ENCODE measurements around the gene AURKB. TPM values are rescaled to one million over a fixed set of nuclear protein-coding genes. Genes with fewer than 3 reads are reported as not detected.
A peak's percentile ranks its signal among the peaks of the same experiment; 100 is the strongest.

AURKB gene
- total and polyA plus RNA-seq, 10 of the 15 experiments (the other 5 are each of a cell fraction or from before 2014, with no cell fraction given), result 52.7 to 209 (median 128) TPM

DNA sequence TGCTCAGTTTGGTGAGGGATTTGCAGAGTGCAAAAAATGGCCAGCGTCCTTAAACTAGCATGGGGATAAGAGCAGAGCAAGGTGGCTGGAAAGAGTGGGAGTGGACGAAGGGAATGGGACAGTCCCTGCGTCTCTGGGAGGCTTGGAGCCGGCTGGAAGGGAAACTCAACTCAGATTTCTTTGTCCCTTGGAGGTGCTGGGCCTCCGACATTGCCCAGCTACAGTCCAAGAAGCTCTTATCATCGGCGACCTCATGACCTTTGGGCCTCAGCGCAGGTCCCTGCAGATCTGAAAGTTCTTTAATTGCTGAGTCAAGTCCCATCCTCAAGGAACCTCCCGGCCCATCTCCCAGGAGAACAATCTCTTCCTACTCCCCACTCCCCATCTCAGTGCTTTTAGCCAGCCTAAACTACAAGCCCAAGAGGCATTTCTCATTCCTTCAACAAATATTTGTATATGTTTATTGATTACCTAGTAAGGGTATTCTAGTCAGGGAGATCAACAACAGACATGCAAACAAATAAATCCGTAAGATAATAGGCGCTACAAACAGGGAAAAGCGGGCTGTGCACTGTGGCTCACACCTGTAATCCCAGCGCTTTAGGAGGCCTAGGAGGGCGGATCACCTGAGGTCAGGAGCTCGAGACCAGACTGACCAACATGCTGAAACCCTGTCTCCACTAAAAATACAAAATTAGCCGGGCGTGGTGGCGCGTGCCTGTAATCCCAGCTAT lies 33.2 kb downstream of the AURKB start (continued):
- TF ChIP-seq FOXK2 (IDR thresholded peaks at IDR 0.05), result no peak
- TF ChIP-seq IRF4 (IDR thresholded peaks at IDR 0.05; ENCODE audit: low read depth, low read length), result no peak
- TF ChIP-seq DPF2 (IDR thresholded peaks at IDR 0.05), result no peak
- no peak for TF ChIP-seq EGR1 (IDR thresholded peaks at IDR 0.05; ENCODE audit: borderline replicate concordance in 1 of 2, low read depth in 2 of 2, low read length in 2 of 2)

DNA sequence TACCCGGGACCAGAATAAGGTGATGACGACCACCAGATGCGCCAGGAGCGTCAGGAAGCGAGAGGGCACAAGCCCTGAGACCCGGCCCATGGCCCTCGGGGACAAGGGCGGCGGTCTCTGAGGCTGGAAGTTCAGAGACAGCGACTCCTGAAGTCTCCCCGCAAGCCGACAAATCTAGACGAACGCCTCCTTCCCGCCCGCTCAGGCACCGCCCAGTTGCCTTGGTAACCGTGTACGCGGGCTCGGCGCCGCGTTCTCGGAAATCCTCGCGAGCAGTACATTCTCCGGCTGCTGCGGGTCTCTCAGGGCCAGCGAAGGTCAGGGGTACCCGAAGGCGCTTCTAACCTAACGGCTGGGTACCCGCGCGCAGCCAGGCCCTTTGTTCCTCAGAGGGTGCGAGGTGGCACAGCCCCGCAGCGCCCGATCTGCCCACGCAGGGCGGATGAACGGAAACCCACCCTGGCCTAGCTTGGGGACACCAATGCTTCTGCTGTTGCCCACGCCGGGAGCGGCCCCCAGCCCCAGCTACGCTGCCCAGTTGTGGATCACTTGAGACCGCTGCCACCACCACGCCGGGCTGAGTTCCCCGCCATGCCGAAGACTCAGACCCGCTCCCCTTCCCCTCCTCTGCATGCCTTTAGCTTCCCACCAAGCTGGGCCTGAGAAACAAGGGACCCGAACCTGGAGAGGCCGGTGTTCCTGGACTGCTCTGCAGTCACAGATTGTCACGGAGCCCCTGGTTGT lies 34.0 kb downstream of the AURKB start, which contains the start of gene TMEM107:
TMEM107 (minus strand) TSS at position 184 of the 744 bp plus-strand sequence; CDS start at position 90, 94 bp downstream.
- Histone ChIP-seq H3K36me3 (ENCODE audit: control insufficient read depth in 2 of 2, insufficient read depth in 2 of 2, low read length in 1 of 2) (no peaks in the 10 kb centered on the region), H3K9ac (ENCODE audit: control insufficient read depth, insufficient read depth, low read length) (peak within 1 kb of the TSS; percentile 67), H2AFZ (ENCODE audit: control insufficient read depth, low read depth, low read length) (peak within 1 kb of the TSS; percentile 83), H3K79me2 (ENCODE audit: control insufficient read depth, insufficient read depth, low read length) (peaks cover 3% of the 10 kb centered on the region; the same call in 1 of the 2 replicates), H3K9me3 (replicated peaks; ENCODE audit: control insufficient read depth, insufficient read depth, low read length) (no peaks in the 10 kb centered on the region), H3K27ac (ENCODE audit: control insufficient read depth, insufficient read depth) (peak within 1 kb of the TSS; percentile 61), H4K20me1 (ENCODE audit: control insufficient read depth, insufficient read depth) (no peaks in the 10 kb centered on the region), H3K4me3 (peak within 1 kb of the TSS; percentile 93), H3K27me3 (replicated peaks in 1 of 2; ENCODE audit: control insufficient read depth in 2 of 2, insufficient read depth in 2 of 2, low read length in 1 of 2) (no peaks in the 10 kb centered on the region), H3K4me2 (ENCODE audit: control insufficient read depth, insufficient read depth) (peak within 1 kb of the TSS; percentile 70), H3K4me1 (ENCODE audit: control insufficient read depth, insufficient read depth, low read length) (peaks cover 14% of the 10 kb centered on the region)
- POLR2A ChIA-PET, result interaction anchor here (0.6 to 2.8 kb wide), 7 partner anchors 11 to 311 kb away, joined by 3 to 26 read pairs (median 3); partner anchors contain the start of gene CTC1
- CTCF ChIA-PET, result interaction anchor here (0.6 to 1.7 kb wide), 5 partner anchors 15 to 85 kb away, joined by 3 to 8 read pairs (median 3); partner anchors contain the start of gene HES7
- ATAC-seq, result peak; percentile 73
- FAIRE-seq, result peak; percentile 27
- WGBS (ENCODE audit: insufficient coverage, insufficient replicate concordance, low lambda C conversion rate, missing lambda C conversion rate), result under 1% methylated on average over 53 of the region's 56 CpGs
- intact Hi-C loops (cut with micrococcal nuclease; ENCODE audit: unreplicated experiment) (no loop called here), in situ Hi-C loops (cut with MboI) (no loop called here)
- BruUV-seq (replicated peaks), result TSS peak; percentile 66
- RAD21 ChIA-PET (ENCODE audit: unreplicated experiment), result interaction anchor here (0.7 to 2.5 kb wide), 6 partner anchors 9 to 50 kb away, joined by 3 to 13 read pairs (median 4); partner anchors contain the start of gene BORCS6
- DNase-seq (ENCODE audit: low read depth, low spot score), result peak; percentile 69
- SMC1A ChIA-PET (ENCODE audit: uncharacterized antibody, unreplicated experiment), result interaction anchor here (0.5 to 1.1 kb wide), 3 partner anchors 10 to 118 kb away, joined by 3 read pairs; partner anchors contain the start of gene SLC25A35
- TF ChIP-seq ZNF207 (IDR thresholded peaks at IDR 0.05; ENCODE audit: borderline replicate concordance), result no peak
- TF ChIP-seq, protein P1, sequence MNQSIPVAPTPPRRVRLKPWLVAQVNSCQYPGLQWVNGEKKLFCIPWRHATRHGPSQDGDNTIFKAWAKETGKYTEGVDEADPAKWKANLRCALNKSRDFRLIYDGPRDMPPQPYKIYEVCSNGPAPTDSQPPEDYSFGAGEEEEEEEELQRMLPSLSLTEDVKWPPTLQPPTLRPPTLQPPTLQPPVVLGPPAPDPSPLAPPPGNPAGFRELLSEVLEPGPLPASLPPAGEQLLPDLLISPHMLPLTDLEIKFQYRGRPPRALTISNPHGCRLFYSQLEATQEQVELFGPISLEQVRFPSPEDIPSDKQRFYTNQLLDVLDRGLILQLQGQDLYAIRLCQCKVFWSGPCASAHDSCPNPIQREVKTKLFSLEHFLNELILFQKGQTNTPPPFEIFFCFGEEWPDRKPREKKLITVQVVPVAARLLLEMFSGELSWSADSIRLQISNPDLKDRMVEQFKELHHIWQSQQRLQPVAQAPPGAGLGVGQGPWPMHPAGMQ (IDR thresholded peaks at IDR 0.05; ENCODE audit: borderline replicate concordance), result no peak
- no peak for TF ChIP-seq ESRRA (IDR thresholded peaks at IDR 0.05; ENCODE audit: low read length)
- TF ChIP-seq SIN3A (IDR thresholded peaks at IDR 0.05; ENCODE audit: low read depth, low read length), result peak; percentile 66; the same call in 1 of the 2 replicates
- TF ChIP-seq IKZF1 (conservative IDR thresholded peaks at IDR 0.05), result peak; percentile 62; the same call in 1 of the 2 replicates
- TF ChIP-seq CREM (IDR thresholded peaks at IDR 0.05; ENCODE audit: low read depth), result no peak
- TF ChIP-seq RB1 (IDR thresholded peaks at IDR 0.05; ENCODE audit: borderline replicate concordance), result peak; percentile 66; the same call in 1 of the 2 replicates
- TF ChIP-seq IRF4 (IDR thresholded peaks at IDR 0.05; ENCODE audit: low read depth, low read length), result no peak
- no peak for TF ChIP-seq CHD4 (IDR thresholded peaks at IDR 0.05)
- TF ChIP-seq, protein P2, sequence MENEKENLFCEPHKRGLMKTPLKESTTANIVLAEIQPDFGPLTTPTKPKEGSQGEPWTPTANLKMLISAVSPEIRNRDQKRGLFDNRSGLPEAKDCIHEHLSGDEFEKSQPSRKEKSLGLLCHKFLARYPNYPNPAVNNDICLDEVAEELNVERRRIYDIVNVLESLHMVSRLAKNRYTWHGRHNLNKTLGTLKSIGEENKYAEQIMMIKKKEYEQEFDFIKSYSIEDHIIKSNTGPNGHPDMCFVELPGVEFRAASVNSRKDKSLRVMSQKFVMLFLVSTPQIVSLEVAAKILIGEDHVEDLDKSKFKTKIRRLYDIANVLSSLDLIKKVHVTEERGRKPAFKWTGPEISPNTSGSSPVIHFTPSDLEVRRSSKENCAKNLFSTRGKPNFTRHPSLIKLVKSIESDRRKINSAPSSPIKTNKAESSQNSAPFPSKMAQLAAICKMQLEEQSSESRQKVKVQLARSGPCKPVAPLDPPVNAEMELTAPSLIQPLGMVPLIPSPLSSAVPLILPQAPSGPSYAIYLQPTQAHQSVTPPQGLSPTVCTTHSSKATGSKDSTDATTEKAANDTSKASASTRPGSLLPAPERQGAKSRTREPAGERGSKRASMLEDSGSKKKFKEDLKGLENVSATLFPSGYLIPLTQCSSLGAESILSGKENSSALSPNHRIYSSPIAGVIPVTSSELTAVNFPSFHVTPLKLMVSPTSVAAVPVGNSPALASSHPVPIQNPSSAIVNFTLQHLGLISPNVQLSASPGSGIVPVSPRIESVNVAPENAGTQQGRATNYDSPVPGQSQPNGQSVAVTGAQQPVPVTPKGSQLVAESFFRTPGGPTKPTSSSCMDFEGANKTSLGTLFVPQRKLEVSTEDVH (IDR thresholded peaks at IDR 0.05; ENCODE audit: low read depth, partially characterized antibody), result no peak
- TF ChIP-seq, protein P3, sequence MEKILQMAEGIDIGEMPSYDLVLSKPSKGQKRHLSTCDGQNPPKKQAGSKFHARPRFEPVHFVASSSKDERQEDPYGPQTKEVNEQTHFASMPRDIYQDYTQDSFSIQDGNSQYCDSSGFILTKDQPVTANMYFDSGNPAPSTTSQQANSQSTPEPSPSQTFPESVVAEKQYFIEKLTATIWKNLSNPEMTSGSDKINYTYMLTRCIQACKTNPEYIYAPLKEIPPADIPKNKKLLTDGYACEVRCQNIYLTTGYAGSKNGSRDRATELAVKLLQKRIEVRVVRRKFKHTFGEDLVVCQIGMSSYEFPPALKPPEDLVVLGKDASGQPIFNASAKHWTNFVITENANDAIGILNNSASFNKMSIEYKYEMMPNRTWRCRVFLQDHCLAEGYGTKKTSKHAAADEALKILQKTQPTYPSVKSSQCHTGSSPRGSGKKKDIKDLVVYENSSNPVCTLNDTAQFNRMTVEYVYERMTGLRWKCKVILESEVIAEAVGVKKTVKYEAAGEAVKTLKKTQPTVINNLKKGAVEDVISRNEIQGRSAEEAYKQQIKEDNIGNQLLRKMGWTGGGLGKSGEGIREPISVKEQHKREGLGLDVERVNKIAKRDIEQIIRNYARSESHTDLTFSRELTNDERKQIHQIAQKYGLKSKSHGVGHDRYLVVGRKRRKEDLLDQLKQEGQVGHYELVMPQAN (conservative IDR thresholded peaks at IDR 0.05), result peak; percentile 53

Data from GM12878 (cell line).